NCI-H2029 treated with DMSO at 0.1 percent for 48 hours (cell line): ENCODE measurements around the gene ASGR1.
A peak's percentile ranks its signal among the peaks of the same experiment; 100 is the strongest.

Source experiments
- DNase-seq: peaks from one replicate; lab custom pipeline; 2025; lab: John Stamatoyannopoulos, UW

The ASGR1 gene

DNA sequence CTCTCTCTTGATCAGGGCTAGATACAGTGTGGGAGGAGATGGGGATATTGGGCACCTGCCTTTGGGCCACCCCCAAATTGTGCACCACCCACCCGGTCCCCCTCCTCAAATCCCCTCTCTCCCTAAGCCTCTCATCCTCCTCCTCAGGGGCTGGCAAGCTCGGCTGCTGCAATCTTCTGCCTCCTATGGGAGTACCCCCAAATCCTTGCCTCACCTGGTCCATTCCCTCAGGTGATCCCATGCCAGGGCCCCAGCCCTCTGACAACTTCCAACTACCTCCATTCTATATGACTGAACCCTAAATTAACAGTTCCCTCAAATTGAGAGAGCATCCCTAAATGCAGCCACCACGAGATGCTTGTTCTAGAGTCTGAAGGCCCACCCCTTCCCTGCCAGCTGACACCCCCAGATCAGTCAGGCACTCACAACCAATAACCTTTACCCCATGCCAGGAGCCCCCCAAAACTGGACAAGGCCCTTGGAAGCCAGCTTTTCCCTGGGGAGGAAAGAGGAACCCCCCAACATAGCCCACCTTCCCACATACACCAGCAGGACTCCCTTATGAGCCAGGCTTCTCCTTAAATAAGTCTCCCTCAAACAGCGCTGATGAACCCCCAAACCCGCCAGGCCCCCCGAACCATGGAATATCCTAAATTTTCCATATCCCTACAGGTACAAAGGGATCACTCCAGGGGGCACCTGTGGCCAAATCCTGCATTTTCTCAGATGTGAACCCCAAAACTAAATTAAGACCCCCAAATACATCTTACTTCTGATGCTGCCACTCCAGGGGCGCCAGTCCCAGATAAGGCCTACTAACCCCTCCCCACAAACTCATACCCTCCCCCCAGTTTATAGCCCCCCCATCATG lies 37.3 kb upstream of the ASGR1 start:
- no peak for DNase-seq

DNA sequence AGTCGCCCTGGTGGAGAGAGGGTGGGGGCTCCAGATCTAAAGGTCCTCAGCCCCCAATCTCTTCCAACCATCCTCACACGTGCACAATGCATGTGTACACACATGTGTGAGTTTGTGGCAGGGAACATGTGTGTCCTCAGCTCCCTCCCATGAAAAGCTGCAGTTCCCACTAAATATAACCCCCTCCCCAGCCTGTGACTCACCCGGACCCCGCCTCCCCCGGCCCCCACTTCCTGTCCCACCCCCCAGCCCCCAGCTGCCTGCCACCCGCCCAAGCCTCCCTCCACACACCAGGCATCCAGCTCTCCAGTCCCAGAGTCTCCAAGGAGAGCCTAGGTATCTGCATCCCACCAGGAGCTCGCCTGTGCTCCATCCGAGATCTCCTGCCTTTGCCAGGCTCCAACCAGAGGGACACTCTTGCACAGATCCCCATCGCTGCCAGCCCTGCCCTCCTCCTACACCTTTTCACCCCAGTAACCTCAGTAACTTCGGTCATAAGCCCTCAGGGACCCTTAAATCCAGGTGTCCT lies 36.5 kb upstream of the ASGR1 start:
- DNase-seq: no peak

DNA sequence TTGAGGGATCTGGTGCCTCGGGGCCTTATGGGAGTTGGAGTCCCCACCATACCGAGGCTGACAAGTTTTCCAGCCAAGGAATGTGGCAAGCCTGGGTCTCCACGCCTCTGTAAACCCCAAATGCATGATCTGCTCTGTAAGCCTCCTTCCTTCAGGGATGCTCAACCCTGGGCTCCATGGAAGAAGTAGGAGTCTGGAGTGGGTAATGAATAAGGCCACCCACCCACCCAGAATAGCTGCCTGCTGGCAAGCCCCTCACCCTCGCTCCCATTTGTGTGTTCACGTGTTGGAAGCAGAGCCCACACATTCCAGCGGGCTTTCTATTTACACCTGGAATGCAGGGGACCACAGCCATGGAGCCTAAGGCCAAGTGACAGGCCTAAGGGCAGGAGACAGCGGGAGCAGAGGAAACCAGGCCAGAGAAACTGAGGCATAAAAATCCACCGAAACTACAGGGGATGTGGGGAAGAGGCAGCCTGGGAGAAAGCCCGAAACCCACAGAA lies 36.0 kb upstream of the ASGR1 start:
- no peak for DNase-seq

DNA sequence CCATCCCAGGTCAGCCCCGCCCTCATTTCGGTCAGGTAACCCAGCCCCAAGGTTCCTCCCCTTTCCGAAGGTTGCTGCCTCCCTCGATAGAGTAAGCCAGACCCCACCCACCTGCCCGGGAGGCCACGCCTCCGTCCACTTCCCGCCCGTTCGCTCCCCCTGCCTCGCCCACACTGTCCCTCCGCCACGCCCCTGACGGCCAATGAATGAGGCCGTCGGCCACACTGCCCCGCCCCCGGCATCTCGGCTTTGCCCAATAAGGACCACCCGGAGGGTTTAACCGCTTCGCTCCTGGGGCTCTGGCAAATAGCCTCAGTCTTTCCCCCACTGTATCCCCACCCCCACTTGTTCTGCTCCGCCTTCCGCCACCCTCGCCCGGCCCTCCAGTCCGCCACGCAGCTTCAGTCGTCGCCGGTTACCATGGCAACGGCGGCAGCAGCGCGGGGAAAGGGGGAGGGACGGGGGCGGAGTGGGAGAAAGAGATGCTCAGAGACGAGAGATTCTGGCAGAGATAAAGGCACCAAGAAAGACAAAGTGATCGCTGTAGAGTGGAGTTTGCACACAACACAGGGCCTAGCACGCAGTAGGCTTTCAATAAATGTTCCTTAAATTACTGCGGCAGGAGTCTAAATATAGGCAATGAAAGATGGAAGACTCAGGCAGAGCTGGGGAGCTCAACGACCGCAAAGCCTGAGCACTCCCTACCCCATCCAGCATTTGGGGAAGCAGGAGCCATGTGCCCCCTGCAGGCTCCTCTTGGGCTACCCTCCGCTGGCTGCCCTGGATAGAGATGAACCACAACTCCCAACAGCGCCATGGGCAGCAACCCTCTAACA lies 35.3 kb upstream of the ASGR1 start:
- DNase-seq: peak; percentile 72

DNA sequence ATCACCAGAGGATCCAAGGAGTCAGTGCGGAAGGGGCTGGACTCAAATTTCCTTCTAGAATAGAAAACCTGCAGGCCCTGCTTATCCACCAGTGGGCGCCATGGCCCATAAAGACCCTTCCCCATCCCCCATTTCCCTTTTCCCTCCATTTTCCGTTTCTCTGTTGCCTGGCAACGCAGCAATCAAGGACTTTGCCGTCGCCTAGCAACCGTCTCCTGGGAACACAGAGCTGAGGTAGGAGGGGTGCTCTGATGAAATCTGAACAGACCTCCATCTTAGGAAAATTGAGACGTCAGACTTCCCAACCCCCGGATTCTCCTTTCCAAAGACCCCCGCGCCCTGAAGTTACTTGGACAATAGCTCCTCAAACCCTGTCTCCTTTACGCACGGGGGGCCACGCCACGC lies 34.7 kb upstream of the ASGR1 start:
- DNase-seq: peak; percentile 35

DNA sequence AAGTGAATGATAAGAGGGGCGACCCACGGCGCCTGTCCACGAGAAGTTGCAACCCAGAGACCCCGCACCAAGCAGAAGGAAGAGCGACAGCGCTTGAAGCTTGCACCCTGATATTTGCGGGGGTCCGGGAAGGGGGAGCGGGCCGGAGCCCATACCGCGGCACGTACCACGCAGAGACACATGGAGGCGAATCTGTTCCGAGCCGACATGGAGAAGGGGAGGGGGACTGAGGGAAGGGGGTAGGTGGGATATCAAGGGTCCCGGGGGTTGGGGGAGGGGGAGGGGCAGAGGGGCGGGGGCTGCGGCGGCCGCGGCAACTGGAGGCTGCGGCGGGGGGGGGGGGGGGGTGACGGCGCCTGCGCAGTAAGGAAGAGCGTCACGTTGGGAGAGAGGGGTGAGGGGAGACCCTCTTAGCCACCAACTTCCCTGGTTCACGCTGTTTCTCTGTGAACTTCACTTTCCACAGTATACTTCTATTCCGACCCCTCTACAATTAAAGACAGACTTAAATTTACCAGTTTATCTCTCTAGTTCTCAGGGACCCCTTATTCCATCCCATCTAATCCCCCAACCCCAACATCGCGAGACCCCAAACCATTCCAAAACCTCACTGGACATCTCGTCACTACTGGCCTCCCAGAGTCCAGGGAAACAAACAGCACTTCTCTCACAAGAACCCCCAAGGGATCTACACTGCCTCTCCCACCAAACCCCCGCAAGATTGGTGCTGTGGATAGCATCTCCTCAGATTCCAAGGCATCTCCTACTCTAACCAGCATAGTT lies 32.5 kb upstream of the ASGR1 start:
- no peak for DNase-seq

DNA sequence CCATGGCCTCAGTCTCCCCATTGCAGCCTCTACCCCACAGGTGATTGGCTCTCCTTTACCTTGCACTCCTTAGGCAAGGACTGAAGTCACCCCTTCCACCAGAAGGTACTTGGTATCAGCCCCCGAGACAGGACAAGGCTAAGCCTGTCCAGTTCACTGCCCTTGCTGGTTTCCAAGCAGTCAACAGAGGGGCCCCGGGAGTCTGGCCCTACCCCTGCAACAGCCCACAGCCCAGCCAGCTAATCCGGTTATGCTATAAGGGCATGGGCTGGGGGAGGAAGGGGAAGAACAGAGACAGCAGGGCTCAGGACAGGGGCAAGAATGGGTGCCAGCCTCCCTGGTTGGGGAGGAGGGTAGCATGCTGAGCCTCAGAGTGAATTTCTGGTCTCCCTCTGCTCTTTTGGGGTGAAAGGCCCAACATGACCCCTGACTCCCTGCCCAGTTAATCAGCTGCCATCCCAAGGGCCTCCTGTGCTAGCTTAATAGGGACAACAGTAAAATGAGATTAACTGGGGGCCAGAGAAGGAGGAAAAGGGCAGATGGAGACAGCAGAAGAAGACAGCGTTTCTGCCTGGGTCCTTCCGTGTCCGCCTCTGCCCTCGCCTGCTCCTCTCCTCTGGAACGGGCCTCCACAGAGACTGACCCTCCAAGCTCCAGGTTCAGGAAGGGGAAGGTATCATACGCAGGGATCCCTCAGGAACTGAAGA lies 29.7 kb upstream of the ASGR1 start:
- DNase-seq: no peak

DNA sequence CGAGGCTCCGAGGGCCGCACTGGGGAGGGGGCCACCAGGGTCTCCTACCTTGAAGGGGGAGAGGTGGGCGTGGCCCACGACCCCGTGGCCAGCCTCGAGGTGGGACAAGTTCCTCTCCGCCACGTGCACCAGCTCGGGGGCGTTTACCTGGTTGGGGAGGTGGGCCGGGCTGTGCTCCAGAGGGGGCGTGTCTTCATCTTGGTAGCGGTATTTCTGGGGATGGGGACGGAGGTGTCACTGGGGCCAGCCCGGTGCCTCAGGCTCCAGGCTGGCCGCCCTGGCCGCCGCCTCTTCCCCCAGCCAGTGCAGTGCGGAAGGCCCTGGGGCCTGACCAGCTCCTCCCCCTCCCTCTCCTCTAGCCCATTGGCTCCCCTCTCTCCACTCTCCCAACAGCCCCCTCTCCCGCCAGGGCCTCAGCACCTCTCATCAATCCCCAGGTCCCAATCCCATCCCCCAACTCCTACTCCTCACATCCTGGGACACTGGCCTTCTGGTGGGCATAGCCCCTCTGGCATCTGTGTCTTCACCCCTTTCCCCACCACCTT lies 28.9 kb upstream of the ASGR1 start:
- DNase-seq: no peak

DNA sequence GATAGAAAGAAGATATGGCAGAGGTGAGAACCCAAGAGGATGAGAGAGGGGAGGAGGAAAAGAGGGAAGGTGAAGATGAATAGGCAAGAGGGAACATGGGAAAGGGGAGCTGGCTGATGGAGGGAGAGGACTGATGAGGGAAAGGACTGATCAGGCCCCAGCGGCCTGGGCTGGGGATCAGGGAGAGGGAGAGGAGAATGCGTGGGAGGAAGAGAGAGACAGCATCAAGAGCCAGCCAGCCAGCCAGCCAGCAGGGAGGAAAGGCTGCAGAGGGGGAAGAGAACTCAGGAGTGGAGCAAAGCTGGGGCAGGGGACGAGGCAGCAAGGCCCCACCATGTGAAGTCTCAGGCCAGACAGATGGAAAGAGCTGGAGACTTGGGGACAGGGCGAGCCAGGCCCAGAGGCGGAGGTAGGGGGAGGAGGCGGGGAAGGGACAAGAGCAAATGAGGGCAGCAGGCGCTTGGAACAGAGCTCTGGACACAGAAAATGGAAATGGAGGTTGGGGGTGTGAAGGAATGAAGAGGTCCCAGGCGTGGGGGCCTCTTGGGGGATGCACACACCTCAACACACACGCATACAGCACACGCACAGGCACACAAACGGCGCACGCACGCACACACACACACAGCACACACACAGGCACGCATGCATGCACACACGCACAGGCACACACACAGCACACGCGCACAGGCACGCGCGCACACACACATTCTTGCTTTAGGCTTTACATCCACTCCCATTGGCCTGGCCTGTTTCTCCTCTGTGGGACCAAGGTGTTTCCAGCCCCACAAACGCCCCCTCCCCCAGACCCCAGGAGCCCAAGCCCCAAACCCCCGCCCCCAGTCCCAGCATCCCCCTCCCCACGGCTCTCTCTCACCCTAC lies 28.2 kb upstream of the ASGR1 start:
- no peak for DNase-seq

DNA sequence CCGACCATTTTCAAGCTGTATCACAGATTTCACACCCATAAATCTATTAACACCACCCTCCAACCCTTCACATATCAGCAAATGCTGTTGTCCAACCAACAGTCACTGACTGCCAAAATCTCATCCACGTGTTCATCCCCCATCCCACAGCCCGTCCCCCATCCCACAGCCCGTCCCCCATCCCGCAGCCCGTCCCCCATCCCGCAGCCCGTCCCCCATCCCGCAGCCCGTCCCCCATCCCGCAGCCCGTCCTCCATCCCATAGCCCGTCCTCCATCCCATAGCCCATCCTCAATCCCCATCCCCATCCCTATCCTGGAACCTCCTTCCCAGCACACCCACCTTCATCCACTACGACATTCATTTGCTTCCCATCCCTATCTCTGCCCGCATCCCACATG lies 26.4 kb upstream of the ASGR1 start:
- no peak for DNase-seq

DNA sequence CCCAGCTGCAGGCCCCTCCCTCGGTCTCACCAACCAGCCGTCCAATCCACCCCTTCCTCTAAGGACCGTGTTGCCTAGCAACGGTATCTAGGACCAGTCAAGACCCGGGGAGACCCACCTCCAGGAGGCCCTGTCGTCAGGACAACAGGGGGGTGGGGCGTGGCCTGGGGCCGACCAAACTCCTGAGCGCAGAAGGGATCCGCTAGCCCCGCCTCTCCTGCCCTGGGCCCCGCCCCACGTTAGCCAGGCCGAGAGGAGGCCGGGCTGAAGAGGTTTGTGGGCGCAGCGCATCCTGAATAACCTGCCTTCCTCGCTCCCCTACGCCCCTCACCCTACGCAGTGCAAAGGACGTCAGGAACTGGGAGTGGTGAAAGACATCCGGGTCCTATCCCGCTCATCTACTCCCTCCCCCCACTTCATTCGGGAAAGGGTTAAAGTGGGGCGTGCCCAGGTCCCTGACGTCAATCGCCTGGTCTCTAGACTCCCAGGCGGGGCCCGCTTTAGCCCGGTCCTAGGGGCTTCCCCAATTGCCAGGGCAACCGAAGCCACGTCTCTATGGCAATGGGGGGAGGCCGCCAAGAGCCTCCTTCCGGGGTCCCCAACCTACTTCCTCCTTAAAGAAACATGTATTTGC lies 25.8 kb upstream of the ASGR1 start:
- DNase-seq: peak; percentile 6

DNA sequence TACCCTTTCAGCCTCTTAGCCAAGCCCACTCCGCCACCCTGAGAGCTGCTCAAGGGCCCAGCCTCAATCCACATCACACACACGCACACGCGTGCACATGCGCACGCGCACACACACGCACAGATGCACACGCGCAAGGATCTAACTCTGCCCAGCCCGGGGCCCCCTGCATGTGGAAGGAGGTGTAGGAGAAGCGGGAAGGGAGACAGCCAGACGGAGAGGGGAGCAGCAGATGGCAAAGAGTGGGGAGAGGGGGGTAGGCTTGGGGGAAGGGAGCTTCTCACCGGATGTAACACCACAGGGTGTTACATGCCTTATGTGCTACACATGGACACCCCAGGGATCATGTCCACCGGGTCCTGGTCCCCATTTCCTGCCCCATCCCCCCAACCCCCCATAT lies 25.2 kb upstream of the ASGR1 start:
- DNase-seq: no peak

DNA sequence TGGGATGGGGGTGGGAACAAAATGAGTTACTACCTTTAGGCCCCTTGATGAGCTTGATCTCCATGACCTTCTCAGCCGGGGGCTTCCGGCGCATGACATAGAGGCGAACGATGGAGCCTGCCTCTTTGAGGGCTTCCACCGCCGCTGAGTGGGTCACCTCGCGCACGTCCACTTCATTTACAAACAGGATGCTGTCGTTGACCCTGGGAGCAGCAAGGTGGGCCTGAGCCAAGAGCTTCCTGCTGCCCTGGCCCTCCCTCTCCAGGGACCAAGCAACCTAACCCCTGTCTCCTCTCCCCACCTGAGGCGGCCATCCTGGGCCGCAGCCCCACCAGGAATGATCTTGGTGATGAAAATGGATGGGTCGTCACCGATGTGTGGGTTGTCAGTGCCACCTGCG lies 24.2 kb upstream of the ASGR1 start:
- no peak for DNase-seq

DNA sequence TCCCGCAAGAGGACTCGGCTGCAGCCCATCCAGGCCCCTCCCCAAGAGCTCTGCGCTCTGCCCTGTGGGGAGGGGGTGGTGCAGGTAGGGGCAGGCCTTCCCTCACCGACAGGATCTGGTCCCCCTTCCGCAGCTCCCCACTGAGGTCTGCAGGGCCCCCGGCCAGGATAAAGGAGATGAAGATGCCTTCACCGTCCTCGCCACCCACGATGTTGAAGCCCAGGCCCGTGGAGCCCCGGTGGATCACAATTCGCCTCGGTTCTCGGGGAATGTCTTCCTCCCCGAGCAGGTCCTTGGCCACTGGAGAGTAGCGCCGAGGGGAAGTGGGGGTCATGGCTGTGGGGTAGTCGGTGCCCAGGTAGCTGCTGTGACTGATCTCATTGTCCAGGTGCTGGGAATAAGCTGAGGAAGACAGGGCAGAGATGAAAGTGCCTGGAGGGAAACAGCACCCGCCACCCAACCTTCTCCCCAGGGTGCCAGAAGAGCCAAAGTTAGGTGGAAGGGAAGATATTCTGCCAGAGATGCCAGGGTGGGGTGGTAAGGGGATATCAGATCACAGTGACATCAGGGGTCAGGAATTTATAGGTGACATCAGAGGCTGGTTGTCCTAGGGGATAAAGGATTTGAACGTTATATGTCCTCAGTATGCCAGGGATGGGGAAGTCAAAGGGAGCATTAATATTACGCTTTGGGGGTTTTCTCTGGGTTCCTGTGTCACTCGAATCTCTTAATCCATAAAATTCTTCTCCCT lies 17.7 kb upstream of the ASGR1 start:
- DNase-seq: no peak

DNA sequence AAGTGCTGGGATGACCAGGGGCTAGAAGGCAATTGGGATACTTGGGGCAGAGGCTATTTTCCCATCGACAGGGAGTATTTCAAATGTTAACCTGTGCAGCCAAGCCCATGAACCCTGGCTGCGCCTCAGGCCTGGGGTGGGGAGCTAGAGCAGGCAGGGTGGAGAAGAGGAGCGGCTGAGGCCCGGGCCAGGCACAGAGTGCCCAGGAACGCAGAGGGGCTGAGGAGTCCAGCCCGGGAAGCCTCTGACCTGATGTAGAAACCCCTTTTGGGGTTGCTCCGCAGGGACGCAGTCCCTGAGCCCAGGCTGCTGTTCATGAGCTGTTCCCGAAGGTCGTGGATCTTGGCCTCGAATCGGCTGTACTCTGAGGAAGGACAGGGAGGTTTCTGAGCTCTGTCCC lies 16.8 kb upstream of the ASGR1 start:
- DNase-seq: no peak

DNA sequence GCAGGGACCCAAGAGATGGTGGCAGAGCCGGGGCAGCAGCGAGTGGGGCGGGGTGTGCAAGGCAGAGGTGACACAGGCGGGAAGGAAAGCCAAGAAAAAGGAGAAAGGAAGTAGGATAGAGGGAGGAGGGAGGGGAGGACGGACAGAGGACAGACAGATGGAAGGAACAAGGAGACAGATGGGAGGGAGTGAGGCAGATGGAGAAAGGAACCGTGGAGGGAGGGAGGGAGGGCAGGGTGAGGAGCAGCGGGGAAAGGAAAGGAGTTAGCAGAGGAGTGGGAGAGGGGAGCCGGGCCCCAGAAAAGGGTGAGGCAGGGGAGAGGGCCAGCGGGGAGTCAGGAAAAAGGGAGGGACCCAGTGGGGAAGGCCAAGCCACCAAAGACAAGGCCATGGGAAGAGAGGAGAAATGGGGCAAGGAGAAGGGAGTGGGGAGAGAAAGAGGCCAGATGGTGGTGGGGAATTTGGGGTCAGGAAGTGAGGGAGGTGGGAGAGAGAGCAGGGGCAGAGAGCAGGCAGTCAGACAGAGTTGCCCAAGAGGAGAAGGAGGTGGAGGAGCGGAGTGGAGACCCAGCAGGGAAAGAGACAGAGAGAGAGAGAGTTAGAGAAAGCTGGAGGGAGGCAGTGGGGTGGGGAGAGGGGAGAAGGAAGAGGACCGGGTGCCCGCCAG lies 13.2 kb upstream of the ASGR1 start:
- no peak for DNase-seq

DNA sequence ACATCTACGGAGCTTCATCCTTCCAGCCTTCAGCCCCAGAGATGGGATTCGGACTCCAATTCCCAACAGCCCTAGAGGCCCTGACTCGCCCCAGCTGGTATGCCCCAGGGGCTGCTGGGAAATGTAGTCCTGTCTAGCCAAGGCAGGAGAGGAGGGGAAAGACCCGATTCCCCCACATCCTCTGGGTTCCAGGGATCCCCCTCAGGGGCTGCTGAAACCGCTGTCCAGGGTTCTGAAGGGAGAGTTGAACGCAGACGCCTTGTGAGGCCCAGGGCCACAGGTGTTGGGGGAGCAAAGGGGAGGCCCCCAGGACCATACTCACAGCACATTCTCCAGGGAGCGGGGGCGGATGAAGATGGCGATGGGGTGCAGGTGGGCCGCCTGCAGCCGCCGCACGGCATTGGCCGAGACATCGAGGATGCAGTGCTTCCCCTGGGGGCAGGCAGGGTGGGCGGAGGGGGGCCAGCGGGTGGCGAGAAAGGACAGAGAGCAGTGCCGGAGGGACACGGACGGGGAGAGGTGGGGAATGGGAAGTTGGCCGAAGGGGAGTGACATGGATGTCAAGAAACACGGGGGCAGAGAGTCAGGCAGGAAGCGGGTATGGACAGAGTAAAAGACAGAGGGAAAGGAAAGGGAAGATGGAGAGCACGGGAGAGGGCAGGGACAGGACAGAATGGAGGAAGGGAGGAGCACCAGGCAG lies 12.6 kb upstream of the ASGR1 start:
- no peak for DNase-seq

DNA sequence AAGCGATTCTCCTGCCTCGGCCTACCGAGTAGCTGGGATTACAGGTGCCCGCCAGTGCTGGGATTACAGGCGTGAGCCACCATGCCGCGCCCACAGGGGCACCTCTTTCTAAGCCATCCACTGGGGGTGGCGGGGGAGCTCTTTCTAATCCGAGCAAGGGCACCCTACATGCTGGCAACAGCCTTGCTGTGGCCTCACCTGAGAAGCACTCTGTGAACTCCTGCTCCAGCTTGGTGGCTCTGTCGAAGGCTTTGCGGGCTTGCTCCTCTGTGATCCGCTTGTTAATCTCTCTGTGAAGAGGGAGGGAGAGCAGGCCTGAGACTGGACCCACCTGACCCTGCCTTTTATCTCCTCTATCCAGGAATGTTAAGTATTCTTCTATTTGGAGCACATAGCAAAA lies 11.9 kb upstream of the ASGR1 start:
- no peak for DNase-seq
